HFF-Myc (cell line): Measurements from ENCODE around the gene CIITA.
"Not testable (repeated sequence)": the region's sequence is repeated elsewhere in the genome, so short reads cannot be mapped to it uniquely, and the experiment has no call there.

Source experiments
- DNase-seq: peaks from one replicate; pipeline ENCODE4 v3.0.0-alpha.2; 2011; ENCODE audit warnings: low read depth; ENCODE audit errors: extremely low read depth
- H3K4me3 ChIP-seq: replicated peaks from 2 replicates; pipeline ENCODE4 v1.5.1; 2011; ENCODE audit warnings: low read depth, mild to moderate bottlenecking, control low read depth, low read length
- CTCF ChIP-seq: IDR thresholded peaks from 2 replicates; pipeline ENCODE4 v1.5.1; 2012; ENCODE audit warnings: mild to moderate bottlenecking, low read depth, low read length, control low read depth; ENCODE audit errors: missing control alignments

CIITA gene

GRCh38 chr16:10961231-10961630 is 84.2 kb downstream of the CIITA start:
- peak; percentile 40 for DNase-seq
- TF ChIP-seq CTCF, result no peak
- H3K4me3 ChIP-seq, result no peak overlapping the region

GRCh38 chr16:10964039-10964890 is 87.3 kb downstream of the CIITA start:
- DNase-seq, result peak; percentile 59
- H3K4me3 ChIP-seq, result no peak overlapping the region
- TF ChIP-seq CTCF, result peak; percentile 98

GRCh38 chr16:10964891-10965326 is 87.9 kb downstream of the CIITA start:
- TF ChIP-seq CTCF, result no peak
- H3K4me3 ChIP-seq, result no peak overlapping the region
- no peak for DNase-seq

GRCh38 chr16:10965440-10966061 is 88.5 kb downstream of the CIITA start:
- no peak for DNase-seq
- TF ChIP-seq CTCF, result no peak
- H3K4me3 ChIP-seq, result no peak overlapping the region

- TF ChIP-seq CTCF, result no peak
- DNase-seq, result no peak
Observed at GRCh38 chr16:10966129-10966528, 89.1 kb downstream of the CIITA start.

GRCh38 chr16:10966559-10966958 is 89.6 kb downstream of the CIITA start:
- not testable (repeated sequence) for DNase-seq, H3K4me3 ChIP-seq

More at GRCh38 chr16:10966129-10966528, 89.1 kb downstream of the CIITA start:
- H3K4me3 ChIP-seq, result no peak overlapping the region

- H3K4me3 ChIP-seq, result no peak overlapping the region
- no peak for TF ChIP-seq CTCF
- DNase-seq, result no peak
Observed at GRCh38 chr16:10967986-10968385, 91.0 kb downstream of the CIITA start.
